Measurements from ENCODE around the gene KRT83. TPM values are rescaled to one million over a fixed set of nuclear protein-coding genes. Genes with fewer than 3 reads are reported as not detected.

The KRT83 gene
- total and polyA plus RNA-seq, 2 of the 13 experiments (the other 11 are each of a cell fraction or from before 2014, with no cell fraction given), result not detected

DNA sequence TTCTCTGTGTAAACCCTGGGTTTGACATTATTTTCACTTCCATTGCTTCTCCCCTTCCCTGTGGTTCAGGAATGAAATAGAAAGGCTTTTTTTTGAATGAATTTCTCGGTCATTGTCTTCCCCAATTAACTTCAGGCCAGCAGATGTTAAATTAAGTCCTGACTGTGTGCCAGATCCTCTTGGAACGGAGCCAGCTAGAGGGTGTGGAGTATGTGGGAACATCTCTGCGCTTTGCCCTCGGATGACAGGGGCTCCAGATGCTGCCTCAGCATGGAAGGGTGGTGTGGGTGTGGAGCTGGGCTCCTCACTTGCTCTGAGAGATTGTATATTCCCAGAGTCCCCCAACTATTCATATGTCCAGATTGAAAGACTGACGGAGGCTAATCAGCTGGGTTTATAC, 33.0 kb upstream of the KRT83 start (continued):
- TF ChIP-seq, protein P1, sequence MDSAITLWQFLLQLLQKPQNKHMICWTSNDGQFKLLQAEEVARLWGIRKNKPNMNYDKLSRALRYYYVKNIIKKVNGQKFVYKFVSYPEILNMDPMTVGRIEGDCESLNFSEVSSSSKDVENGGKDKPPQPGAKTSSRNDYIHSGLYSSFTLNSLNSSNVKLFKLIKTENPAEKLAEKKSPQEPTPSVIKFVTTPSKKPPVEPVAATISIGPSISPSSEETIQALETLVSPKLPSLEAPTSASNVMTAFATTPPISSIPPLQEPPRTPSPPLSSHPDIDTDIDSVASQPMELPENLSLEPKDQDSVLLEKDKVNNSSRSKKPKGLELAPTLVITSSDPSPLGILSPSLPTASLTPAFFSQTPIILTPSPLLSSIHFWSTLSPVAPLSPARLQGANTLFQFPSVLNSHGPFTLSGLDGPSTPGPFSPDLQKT (CRISPR knock-in tag; IDR thresholded peaks at IDR 0.05; ENCODE audit: borderline replicate concordance), result no peak

DNA sequence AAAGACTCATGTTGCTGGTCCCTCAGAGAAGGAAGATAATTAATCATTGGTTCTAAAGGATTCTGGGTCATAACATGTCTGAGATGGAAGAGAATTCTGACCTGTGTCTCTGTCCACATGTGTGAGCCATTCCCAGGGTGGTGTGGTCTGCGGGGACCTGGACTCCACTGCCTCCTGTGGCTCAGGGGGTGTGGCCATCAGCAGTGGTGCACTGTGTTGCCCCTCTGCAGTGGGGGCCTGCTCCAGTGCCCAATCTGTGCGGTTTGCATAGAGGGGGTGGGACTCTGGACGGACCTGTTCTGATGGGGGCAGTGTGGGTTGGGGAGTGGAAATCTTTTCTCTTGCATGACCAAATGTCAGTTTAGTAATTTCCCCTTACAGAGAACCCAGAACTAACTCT, 32.6 kb upstream of the KRT83 start:
- ChIA-PET CTCF (ENCODE audit: low intra/inter-chr PET ratio, low total read pairs) (no interaction called here), POLR2A (no interaction called here)
- Histone ChIP-seq H3K36me3 (replicated peaks in 1 of 2; ENCODE audit: control insufficient read depth in 1 of 2, insufficient read depth in 2 of 2, low read length in 2 of 2) (no peaks in the 10 kb centered on the region), H2AFZ (ENCODE audit: low read length) (no peak overlapping the region), H3K4me3 (replicated peaks in 1 of 3; ENCODE audit: insufficient read depth in 1 of 3, low read depth in 2 of 3, low read length in 3 of 3) (no peak overlapping the region), H3K4me1 (ENCODE audit: insufficient read depth, low read length) (no peaks in the 10 kb centered on the region), H3K9ac (ENCODE audit: insufficient read depth, low read depth, low read length) (no peak overlapping the region), H3K27ac (ENCODE audit: extremely low read length, insufficient read depth, low read length) (no peak overlapping the region), H3K79me2 (ENCODE audit: insufficient read depth, low read length) (no peaks in the 10 kb centered on the region), H4K20me1 (ENCODE audit: insufficient read depth, low read length) (no peaks in the 10 kb centered on the region), H3K9me3 (ENCODE audit: low read length) (no peaks in the 10 kb centered on the region), H3K4me2 (ENCODE audit: low read depth, low read length) (no peak overlapping the region), H3K27me3 (ENCODE audit: control insufficient read depth in 1 of 2, insufficient read depth in 2 of 2, low read length in 2 of 2) (peaks cover 0 to 16% of the 10 kb centered on the region in 2 experiments; a peak in 3 of 5 replicates)
- FAIRE-seq, result no peak
- in situ Hi-C loops (cut with HindIII; ENCODE audit: extremely low pct_ligation_motif_present, low pct_unique_long_range_greater_than_20kb), result no loop called here
- no TSS peak for BruUV-seq (replicated peaks)
- TF ChIP-seq ZNF792 (CRISPR knock-in tag; IDR thresholded peaks at IDR 0.05), result no peak
- no peak for TF ChIP-seq ZBTB42 (CRISPR knock-in tag; IDR thresholded peaks at IDR 0.05)
- no peak for TF ChIP-seq MBD4 (IDR thresholded peaks at IDR 0.05; ENCODE audit: borderline replicate concordance, low read length)
- no peak for TF ChIP-seq ATM (IDR thresholded peaks at IDR 0.05; ENCODE audit: borderline replicate concordance)
- TF ChIP-seq HNRNPL (IDR thresholded peaks at IDR 0.05; ENCODE audit: low read depth, low read length), result no peak
- no peak for TF ChIP-seq ZNF780A (CRISPR knock-in tag; IDR thresholded peaks at IDR 0.05)
- WGBS (ENCODE audit: low lambda C conversion rate), result 0% methylated on average over 1 of the region's 3 CpGs
- no peak for DNase-seq (ENCODE audit: low spot score)
- intact Hi-C loops (cut with micrococcal nuclease; ENCODE audit: unreplicated experiment), result loop anchor here (5.0 kb wide), 1 partner anchor 411 kb away; no protein-coding TSS in a partner anchor
- ATAC-seq, result no peak

DNA sequence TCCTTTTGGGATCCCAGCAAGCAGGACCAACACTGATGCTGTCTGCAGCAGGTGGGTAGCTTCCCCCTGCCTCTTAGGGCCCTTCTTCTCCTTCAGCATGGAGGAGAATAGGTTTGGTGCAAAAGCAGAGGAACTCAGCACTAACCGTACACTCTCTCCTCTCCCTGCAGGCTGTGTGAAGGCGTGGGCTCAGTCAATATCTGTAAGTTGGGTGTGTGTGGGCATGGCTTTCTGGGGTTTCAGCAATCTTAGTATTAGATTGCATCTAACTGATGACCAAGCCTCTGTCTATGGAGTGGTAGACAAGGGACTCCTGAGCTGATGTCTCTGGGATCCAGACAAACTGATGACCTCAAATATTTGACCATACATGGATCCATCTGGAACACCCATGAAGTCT, 31.8 kb upstream of the KRT83 start:
- 0% methylated on average over 1 of the region's 2 CpGs for WGBS (ENCODE audit: low lambda C conversion rate)
- peaks cover 0 to 20% of the 10 kb centered on the region in 2 experiments; a peak in 4 of 5 replicates for H3K27me3 ChIP-seq (ENCODE audit: control insufficient read depth in 1 of 2, insufficient read depth in 2 of 2, low read length in 2 of 2)
- no peaks in the 10 kb centered on the region for H3K4me1 ChIP-seq (ENCODE audit: insufficient read depth, low read length)
- ChIA-PET CTCF (ENCODE audit: low intra/inter-chr PET ratio, low total read pairs) (no interaction called here), POLR2A (no interaction called here)
- H3K9ac ChIP-seq (ENCODE audit: insufficient read depth, low read depth, low read length), result no peak overlapping the region
- H3K79me2 ChIP-seq (ENCODE audit: insufficient read depth, low read length), result no peaks in the 10 kb centered on the region
- in situ Hi-C loops (cut with HindIII; ENCODE audit: extremely low pct_ligation_motif_present, low pct_unique_long_range_greater_than_20kb), result no loop called here
- H3K9me3 ChIP-seq (ENCODE audit: low read length), result no peaks in the 10 kb centered on the region
- no peak overlapping the region for H2AFZ ChIP-seq (ENCODE audit: low read length)
- no peaks in the 10 kb centered on the region for H3K36me3 ChIP-seq (replicated peaks in 1 of 2; ENCODE audit: control insufficient read depth in 1 of 2, insufficient read depth in 2 of 2, low read length in 2 of 2)
- DNase-seq (ENCODE audit: low spot score) (no peak), ATAC-seq (no peak), FAIRE-seq (no peak)
- H3K4me2 ChIP-seq (ENCODE audit: low read depth, low read length), result no peak overlapping the region
- no peaks in the 10 kb centered on the region for H4K20me1 ChIP-seq (ENCODE audit: insufficient read depth, low read length)
- BruUV-seq (replicated peaks), result no TSS peak
- no peak overlapping the region for H3K4me3 ChIP-seq (replicated peaks in 1 of 3; ENCODE audit: insufficient read depth in 1 of 3, low read depth in 2 of 3, low read length in 3 of 3)
- H3K27ac ChIP-seq (ENCODE audit: extremely low read length, insufficient read depth, low read length), result no peak overlapping the region
- intact Hi-C loops (cut with micrococcal nuclease; ENCODE audit: unreplicated experiment), result loop anchor here (5.0 kb wide), 1 partner anchor 411 kb away; no protein-coding TSS in a partner anchor
- TF ChIP-seq SRSF9 (IDR thresholded peaks at IDR 0.05; ENCODE audit: borderline replicate concordance, insufficient read depth, low read depth, low read length, poor library complexity, severe bottlenecking) (no peak), RAD21 (CRISPR knock-in tag; IDR thresholded peaks at IDR 0.05) (no peak), ZSCAN20 (CRISPR knock-in tag; IDR thresholded peaks at IDR 0.05; ENCODE audit: borderline replicate concordance) (no peak), KMT2A (CRISPR knock-in tag; IDR thresholded peaks at IDR 0.05) (no peak), TAF1 (CRISPR knock-in tag; IDR thresholded peaks at IDR 0.05) (no peak), PHF8 (CRISPR knock-in tag; IDR thresholded peaks at IDR 0.05) (no peak), ZNF230 (CRISPR knock-in tag; IDR thresholded peaks at IDR 0.05) (no peak), ZNF777 (CRISPR knock-in tag; IDR thresholded peaks at IDR 0.05) (no peak)
- TF ChIP-seq, protein P2, sequence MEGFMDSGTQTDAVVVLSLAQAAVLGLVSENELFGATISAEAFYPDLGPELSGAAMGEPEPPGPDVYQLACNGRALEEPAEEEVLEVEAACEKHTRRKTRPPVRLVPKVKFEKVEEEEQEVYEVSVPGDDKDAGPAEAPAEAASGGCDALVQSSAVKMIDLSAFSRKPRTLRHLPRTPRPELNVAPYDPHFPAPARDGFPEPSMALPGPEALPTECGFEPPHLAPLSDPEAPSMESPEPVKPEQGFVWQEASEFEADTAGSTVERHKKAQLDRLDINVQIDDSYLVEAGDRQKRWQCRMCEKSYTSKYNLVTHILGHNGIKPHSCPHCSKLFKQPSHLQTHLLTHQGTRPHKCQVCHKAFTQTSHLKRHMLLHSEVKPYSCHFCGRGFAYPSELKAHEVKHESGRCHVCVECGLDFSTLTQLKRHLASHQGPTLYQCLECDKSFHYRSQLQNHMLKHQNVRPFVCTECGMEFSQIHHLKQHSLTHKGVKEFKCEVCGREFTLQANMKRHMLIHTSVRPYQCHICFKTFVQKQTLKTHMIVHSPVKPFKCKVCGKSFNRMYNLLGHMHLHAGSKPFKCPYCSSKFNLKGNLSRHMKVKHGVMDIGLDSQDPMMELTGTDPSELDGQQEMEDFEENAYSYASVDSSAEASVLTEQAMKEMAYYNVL (CRISPR knock-in tag; IDR thresholded peaks at IDR 0.05; ENCODE audit: borderline replicate concordance), result no peak

All from HepG2 (cell line).